Activated naive CD4-positive, alpha-beta T cell treated with anti-CD3 and anti-CD28 coated beads, Interleukin-2, amount 50 U/mL, for 16 hours (primary cell): Measurements from ENCODE around the gene CALHM6.
"Not testable (repeated sequence)": the region's sequence is repeated elsewhere in the genome, so short reads cannot be mapped to it uniquely, and the experiment has no call there.

ENCODE experiments used
- DNase-seq: peaks from one replicate; pipeline ENCODE4 v3.0.0-alpha.2; 2020

CALHM6 gene

GRCh38 chr6:116482780-116483179 is 21.6 kb downstream of the CALHM6 start:
- no peak for DNase-seq

GRCh38 chr6:116483616-116484015 is 22.4 kb downstream of the CALHM6 start:
- no peak for DNase-seq

- DNase-seq: no peak
These were observed 24.5 kb downstream of the CALHM6 start for GRCh38 chr6:116485559-116486184.

GRCh38 chr6:116491610-116492330 is 30.6 kb downstream of the CALHM6 start:
- DNase-seq: no peak

GRCh38 chr6:116492331-116493067 is 31.3 kb downstream of the CALHM6 start:
- DNase-seq: no peak

GRCh38 chr6:116495161-116495560 is 34.0 kb downstream of the CALHM6 start:
- not testable (repeated sequence) for DNase-seq

GRCh38 chr6:116497113-116497676 is 36.0 kb downstream of the CALHM6 start:
- DNase-seq: no peak

GRCh38 chr6:116500969-116501433 is 39.8 kb downstream of the CALHM6 start:
- no peak for DNase-seq

GRCh38 chr6:116507324-116507723 is 46.1 kb downstream of the CALHM6 start:
- no peak for DNase-seq

- no peak for DNase-seq
These were observed 47.4 kb downstream of the CALHM6 start for GRCh38 chr6:116508527-116508926.

- no peak for DNase-seq
These were observed 50.4 kb downstream of the CALHM6 start, which contains the start of gene CALHM5 for GRCh38 chr6:116511424-116512110. Gene CALHM5 (plus strand): TSS chr6:116511639. CDS start chr6:116511697, 58 bp downstream.

GRCh38 chr6:116512111-116512559 is 51.0 kb downstream of the CALHM6 start:
- DNase-seq: no peak

GRCh38 chr6:116512734-116513133 is 51.6 kb downstream of the CALHM6 start:
- no peak for DNase-seq
